VCaP (cell line): Measurements from ENCODE around the gene NRXN2.
"Not testable (repeated sequence)": the region's sequence is repeated elsewhere in the genome, so short reads cannot be mapped to it uniquely, and the experiment has no call there.

Source experiments
- H3K27ac ChIP-seq: fragments of 450-650 bp; 2 replicates; pipeline ENCODE4 v1.5.1; 2017
- CTCF ChIP-seq: fragments of 450-650 bp; conservative IDR thresholded peaks from 2 replicates; pipeline ENCODE4 v1.5.1; 2017; ENCODE audit warnings: mild to moderate bottlenecking, moderate library complexity

NRXN2 gene

GRCh38 chr11:64599698-64600211 lies 123.2 kb downstream of the NRXN2 start:
- no peak overlapping the region for H3K27ac ChIP-seq
- no peak for TF ChIP-seq CTCF

GRCh38 chr11:64598797-64599697 lies 124.0 kb downstream of the NRXN2 start:
- H3K27ac ChIP-seq = no peak overlapping the region
- TF ChIP-seq CTCF = no peak

GRCh38 chr11:64598106-64598796 lies 124.7 kb downstream of the NRXN2 start:
- no peak for TF ChIP-seq CTCF

GRCh38 chr11:64597671-64598101 lies 125.3 kb downstream of the NRXN2 start:
- TF ChIP-seq CTCF = no peak

More at GRCh38 chr11:64598106-64598796, 124.7 kb downstream of the NRXN2 start:
- H3K27ac ChIP-seq = no peak overlapping the region

GRCh38 chr11:64595922-64596321 lies 127.1 kb downstream of the NRXN2 start:
- not testable (repeated sequence) for H3K27ac ChIP-seq

More at GRCh38 chr11:64597671-64598101, 125.3 kb downstream of the NRXN2 start:
- H3K27ac ChIP-seq = no peak overlapping the region

- TF ChIP-seq CTCF = no peak
- H3K27ac ChIP-seq = no peak overlapping the region
Measured at GRCh38 chr11:64594159-64594939, 128.6 kb downstream of the NRXN2 start.

GRCh38 chr11:64593156-64594105 lies 129.6 kb downstream of the NRXN2 start:
- TF ChIP-seq CTCF = no peak
- H3K27ac ChIP-seq = no peak overlapping the region
